GM10847 (cell line): ENCODE results near the gene CSRP1.

ENCODE experiments used
- POLR2A ChIP-seq: IDR thresholded peaks from 2 replicates; pipeline ENCODE4 v1.6.1; 2011; ENCODE audit not compliant: insufficient read length; ENCODE audit errors: extremely low read depth

CSRP1 gene

DNA sequence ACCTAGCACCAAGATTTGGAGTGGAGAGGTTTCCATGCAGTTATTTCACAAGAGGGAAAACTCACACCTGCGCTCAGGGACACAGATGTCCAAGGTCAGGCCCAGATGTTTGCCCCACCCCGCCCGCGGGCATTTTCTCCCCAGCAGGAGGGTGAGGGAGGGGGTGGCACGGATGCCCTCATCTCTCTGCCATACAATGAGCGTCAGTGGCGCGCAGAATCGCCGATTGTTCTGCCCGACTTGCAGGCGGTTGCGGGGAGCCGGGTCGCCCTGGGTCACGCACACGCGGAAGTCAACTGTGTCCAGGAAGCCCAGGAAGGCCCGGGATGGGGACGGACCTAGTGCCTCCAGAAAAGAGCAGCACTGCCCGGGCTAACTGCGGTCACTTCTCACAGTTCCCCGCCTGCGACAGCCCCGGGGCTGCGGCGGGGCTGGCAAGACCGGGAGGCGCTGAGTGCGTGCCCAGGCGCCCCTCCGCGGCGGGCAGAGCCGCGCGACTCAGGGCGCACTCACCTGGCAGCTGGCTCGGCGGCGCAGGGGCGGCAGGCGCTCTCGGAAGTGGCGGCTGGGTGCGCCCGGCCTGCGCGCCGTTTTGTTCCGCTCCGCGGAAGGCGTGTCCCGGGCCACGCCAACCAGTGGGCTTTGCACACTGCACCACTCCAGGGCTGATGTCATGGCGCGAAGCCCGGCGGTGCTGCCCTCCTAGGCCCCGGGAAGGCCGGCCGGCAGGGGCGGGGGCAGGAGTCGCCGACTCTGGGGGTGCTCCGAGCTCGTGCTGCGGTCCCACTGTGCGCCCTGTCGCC, at the start of gene CSRP1:
Gene CSRP1 (minus strand): TSS at position 567 of the 803 bp plus-strand sequence. CDS start 10,820 bp downstream, outside the sequence.
- peak; percentile 94 for TF ChIP-seq POLR2A

GRCh38 chr1:201555593-201555945, 48.6 kb upstream of the CSRP1 start:
- no peak for TF ChIP-seq POLR2A

GRCh38 chr1:201554789-201555592, 48.1 kb upstream of the CSRP1 start:
- no peak for TF ChIP-seq POLR2A

GRCh38 chr1:201554190-201554600, 47.3 kb upstream of the CSRP1 start:
- no peak for TF ChIP-seq POLR2A

DNA sequence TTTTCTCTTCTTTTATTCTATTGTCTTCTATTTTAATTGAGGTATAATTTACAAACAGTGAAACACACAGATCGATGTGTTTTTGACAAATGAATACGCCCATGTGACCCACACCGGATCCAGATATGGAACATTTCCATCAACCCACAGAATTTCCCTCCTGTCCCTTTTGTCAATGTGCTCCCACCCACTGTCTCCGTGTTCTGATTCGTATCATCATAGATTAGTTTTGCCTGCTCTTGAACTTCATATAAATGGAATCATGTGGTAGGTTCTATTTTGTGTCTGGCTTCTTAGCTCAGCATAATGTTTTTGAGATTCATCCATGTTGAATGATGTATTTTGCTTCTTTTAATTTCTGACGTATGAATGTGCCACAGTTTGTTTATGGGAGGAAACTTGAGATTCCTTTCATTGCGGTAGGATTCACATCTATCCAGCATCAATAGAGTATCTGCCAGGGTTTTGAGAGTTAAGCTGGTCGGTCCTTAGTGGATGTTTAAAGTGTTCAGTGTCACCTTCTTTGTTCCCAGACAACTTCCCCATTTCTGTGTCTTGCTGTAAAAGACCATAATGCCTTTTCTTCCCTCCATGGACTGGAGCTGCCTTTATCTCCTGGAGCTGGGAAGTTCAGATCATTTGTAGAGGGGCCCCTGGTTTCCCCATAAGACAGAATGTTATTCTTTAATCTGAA, 46.7 kb upstream of the CSRP1 start:
- no peak for TF ChIP-seq POLR2A

GRCh38 chr1:201552941-201553351, 46.0 kb upstream of the CSRP1 start:
- no peak for TF ChIP-seq POLR2A

- no peak for TF ChIP-seq POLR2A
Measured at GRCh38 chr1:201551877-201552731, 45.2 kb upstream of the CSRP1 start.

- TF ChIP-seq POLR2A: no peak
Measured at GRCh38 chr1:201551096-201551495, 44.2 kb upstream of the CSRP1 start.

- no peak for TF ChIP-seq POLR2A
Measured at GRCh38 chr1:201545851-201546492, 39.0 kb upstream of the CSRP1 start.

- no peak for TF ChIP-seq POLR2A
Measured at GRCh38 chr1:201544710-201545109, 37.8 kb upstream of the CSRP1 start.

DNA sequence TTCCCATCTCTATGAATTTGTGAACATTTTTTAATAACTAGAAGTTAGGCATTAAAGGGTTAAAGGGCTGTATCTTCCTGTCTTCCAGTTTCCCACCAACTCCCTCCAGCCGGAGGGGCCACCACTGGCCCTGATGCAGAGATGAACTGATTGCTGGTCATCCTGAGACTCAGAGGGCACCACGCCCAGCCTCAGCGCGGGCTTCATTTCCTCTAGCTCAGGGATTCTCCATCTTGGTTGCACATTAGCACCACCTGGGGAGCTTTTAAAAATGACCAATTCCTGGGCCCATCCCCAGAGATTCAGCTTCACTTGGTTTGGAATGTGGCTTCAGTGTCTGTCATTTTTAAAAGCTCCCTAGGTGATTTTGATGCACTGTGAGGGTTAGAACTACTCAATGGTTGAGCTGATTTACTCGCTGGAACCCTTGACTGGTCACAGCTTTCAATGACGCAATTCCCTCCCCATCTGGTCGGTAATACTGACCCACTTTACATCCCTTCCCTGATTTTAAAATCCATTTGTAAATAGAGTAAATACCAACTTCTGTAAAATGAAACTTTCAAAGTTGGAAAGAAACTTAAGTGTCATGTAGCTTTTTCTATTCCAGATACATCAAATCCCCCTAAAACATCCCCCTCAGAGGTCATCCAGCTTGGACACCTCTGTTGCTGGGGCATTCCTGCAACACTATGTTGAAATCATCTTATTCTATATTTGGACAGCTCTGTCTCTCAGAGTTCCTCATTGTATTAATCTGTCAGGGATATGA, 37.1 kb upstream of the CSRP1 start:
- TF ChIP-seq POLR2A: no peak

DNA sequence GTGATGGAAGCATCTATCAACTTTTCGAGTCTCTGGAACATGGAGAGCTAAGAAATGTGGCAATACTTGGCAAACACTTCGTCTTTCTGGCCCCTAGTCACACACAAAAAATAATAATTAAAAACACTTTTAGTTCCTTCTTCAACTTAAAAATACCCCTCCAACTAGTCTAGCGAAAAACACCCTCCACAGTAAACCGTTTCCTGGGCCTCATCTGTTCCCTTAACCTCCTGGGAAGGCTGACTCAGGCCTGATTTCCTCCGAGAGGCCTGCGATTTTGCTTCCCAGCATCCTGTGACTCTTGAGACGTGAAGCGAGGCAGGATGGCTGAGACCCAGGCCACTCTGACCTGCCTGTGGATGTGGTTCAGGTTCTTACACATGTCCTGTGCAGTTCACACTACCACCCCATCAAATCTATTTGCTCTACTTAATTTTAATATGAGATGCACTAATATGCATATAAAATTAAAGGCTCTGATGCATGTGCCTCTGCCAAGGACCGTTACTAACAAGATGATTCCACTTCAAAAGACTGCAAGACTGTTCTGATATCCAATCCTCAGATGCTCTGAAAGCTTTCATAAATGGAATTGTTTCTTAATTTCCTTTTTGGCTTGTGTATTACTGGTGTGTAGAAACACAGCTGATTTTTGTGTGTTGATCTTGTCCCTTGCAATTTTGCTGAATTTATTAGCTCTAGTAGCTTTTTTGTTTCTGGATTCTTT, 35.5 kb upstream of the CSRP1 start:
- TF ChIP-seq POLR2A: no peak
